ENCODE measurements around the gene SUPT6H. TPM values are rescaled to one million over a fixed set of nuclear protein-coding genes. Genes with fewer than 3 reads are reported as not detected.

The SUPT6H gene
- polyA plus RNA-seq, 2 of the 4 experiments (the other 2 are of a cell fraction): 51.4 to 63.8 TPM

DNA sequence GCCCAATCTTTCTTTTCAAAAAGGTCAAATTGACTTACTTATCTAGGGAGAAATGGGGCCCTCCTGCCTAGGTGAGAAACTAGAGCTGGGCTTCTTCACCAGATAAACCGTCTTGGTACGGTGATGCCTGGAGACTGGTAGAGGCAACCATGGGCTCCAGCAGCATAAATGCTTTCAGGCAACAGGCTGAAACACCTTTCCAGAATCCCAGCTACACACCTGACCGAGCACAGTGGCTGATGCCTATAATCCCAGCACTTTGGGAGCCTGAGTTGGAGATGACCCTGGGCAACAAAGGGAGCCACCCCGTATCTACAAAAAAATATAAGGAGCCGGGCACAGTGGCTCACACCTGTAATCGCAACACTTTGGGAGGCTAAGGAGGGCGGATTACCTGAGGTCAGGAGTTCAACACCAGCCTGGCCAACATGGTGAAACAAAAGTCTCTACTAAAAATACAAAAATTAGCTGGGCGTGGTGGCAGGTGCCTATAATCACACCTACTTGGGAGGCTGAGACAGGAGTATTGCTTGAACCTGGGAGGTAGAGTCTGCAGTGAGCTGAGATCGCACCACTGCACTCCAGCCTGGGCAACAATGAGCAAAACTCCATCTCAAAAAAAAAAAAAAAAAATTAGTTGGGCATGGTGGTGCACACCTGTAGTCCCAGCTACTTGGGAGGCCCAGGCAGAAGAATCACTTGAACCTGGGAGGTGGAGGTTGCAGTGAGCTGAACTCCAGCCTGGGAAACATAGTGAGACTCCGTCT is 89.8 kb downstream of the SUPT6H start:
- H3K4me2 ChIP-seq: no peak overlapping the region
- POLR2A ChIA-PET: interaction anchor here (0.8 to 12.2 kb wide), 3 partner anchors 9 to 41 kb away, joined by 3 to 369 read pairs (median 3); partner anchors contain the start of genes NEK8, TLCD1 and TRAF4
- H3K27ac ChIP-seq: no peak overlapping the region
- FAIRE-seq: no peak
- H3K4me1 ChIP-seq: peaks cover 37% of the 10 kb centered on the region
- CTCF ChIA-PET: interaction anchor here (0.6 to 22.6 kb wide), 24 partner anchors 11 to 404 kb away, joined by 3 to 977 read pairs (median 6); partner anchors contain the start of genes DHRS13, FLOT2, NEK8 and RPL23A
- TF ChIP-seq TFCP2L1 (CRISPR knock-in tag; IDR thresholded peaks at IDR 0.05): no peak
- no peak for TF ChIP-seq EP300 (IDR thresholded peaks at IDR 0.05)
- TF ChIP-seq POLR2AphosphoS2 (conservative IDR thresholded peaks at IDR 0.05; ENCODE audit: low read length): peak; percentile 84
- TF ChIP-seq RARB (CRISPR knock-in tag; IDR thresholded peaks at IDR 0.05): no peak
- no peak for TF ChIP-seq MAFK (IDR thresholded peaks at IDR 0.05; ENCODE audit: partially characterized antibody)
- peak; percentile 15; the same call in 1 of the 2 replicates for TF ChIP-seq FOSB (CRISPR knock-in tag; IDR thresholded peaks at IDR 0.05)
- TF ChIP-seq, protein P1, sequence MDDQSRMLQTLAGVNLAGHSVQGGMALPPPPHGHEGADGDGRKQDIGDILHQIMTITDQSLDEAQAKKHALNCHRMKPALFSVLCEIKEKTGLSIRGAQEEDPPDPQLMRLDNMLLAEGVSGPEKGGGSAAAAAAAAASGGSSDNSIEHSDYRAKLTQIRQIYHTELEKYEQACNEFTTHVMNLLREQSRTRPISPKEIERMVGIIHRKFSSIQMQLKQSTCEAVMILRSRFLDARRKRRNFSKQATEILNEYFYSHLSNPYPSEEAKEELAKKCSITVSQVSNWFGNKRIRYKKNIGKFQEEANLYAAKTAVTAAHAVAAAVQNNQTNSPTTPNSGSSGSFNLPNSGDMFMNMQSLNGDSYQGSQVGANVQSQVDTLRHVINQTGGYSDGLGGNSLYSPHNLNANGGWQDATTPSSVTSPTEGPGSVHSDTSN (IDR thresholded peaks at IDR 0.05): no peak
- TF ChIP-seq CBX2 (IDR thresholded peaks at IDR 0.05; ENCODE audit: borderline replicate concordance, low read depth): no peak
- no peak for TF ChIP-seq GATA3 (IDR thresholded peaks at IDR 0.05; ENCODE audit: borderline replicate concordance)
- TF ChIP-seq, protein P2, sequence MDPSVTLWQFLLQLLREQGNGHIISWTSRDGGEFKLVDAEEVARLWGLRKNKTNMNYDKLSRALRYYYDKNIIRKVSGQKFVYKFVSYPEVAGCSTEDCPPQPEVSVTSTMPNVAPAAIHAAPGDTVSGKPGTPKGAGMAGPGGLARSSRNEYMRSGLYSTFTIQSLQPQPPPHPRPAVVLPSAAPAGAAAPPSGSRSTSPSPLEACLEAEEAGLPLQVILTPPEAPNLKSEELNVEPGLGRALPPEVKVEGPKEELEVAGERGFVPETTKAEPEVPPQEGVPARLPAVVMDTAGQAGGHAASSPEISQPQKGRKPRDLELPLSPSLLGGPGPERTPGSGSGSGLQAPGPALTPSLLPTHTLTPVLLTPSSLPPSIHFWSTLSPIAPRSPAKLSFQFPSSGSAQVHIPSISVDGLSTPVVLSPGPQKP (IDR thresholded peaks at IDR 0.05; ENCODE audit: low read depth, low read length): no peak
- H3K4me3 ChIP-seq: no peak overlapping the region
- ATAC-seq: no peak
- whole genome bisulfite sequencing (ENCODE audit: missing lambda C conversion rate): 93% methylated on average over 10 of the region's 10 CpGs
- no peaks in the 10 kb centered on the region for H3K9me3 ChIP-seq
- DNase-seq (ENCODE audit: low read depth in 1 of 2, low spot score in 1 of 2): no peak

Small RNA genes within 50 kb of the gene (small RNA-seq; reads per million reads assigned to genes)
- gene SNORD42A (0 reads per million in 6 experiments), gene SNORD42B (0.39 to 12.7 (median 5.1) reads per million in 6 experiments), gene SNORD4A (0 reads per million in 6 experiments), gene SNORD4B (0 reads per million in 6 experiments)

Other genes with a start within 250 kb of the SUPT6H start
- gene SLC13A2, start 188.6 kb upstream of the SUPT6H start, polyA plus RNA-seq (2011; rRNA removed): 0.06 and 0.16 TPM in 2 replicates
- gene SLC13A2, start 188.6 kb upstream of the SUPT6H start, polyA plus RNA-seq (2017; fragmentation: RNase III; extraction: RNeasy Plus Mini Kit Qiagen cat#74134 plus additional on column Dnase treatment): not detected in 3 replicates
- gene FOXN1, start 155.9 kb upstream of the SUPT6H start, polyA plus RNA-seq (2011; rRNA removed): not detected in 2 replicates
- gene FOXN1, start 155.9 kb upstream of the SUPT6H start, polyA plus RNA-seq (2017; fragmentation: RNase III; extraction: RNeasy Plus Mini Kit Qiagen cat#74134 plus additional on column Dnase treatment): not detected in 3 replicates
- 50.5 and 53.5 TPM in 2 replicates for gene UNC119, start 109.6 kb upstream of the SUPT6H start, polyA plus RNA-seq (2011; rRNA removed)
- gene UNC119, start 109.6 kb upstream of the SUPT6H start, polyA plus RNA-seq (2017; fragmentation: RNase III; extraction: RNeasy Plus Mini Kit Qiagen cat#74134 plus additional on column Dnase treatment): 22.8 to 27.8 TPM (median 26.0 TPM) in 3 replicates
- 50.0 and 53.2 TPM in 2 replicates for gene PIGS, start 90.7 kb upstream of the SUPT6H start, polyA plus RNA-seq (2011; rRNA removed)
- 46.6 to 53.3 TPM (median 53.2 TPM) in 3 replicates for gene PIGS, start 90.7 kb upstream of the SUPT6H start, polyA plus RNA-seq (2017; fragmentation: RNase III; extraction: RNeasy Plus Mini Kit Qiagen cat#74134 plus additional on column Dnase treatment)
- 6.3 and 10.1 TPM in 2 replicates for gene ALDOC, start 85.3 kb upstream of the SUPT6H start, polyA plus RNA-seq (2011; rRNA removed)
- 1.7 to 1.9 TPM (median 1.9 TPM) in 3 replicates for gene ALDOC, start 85.3 kb upstream of the SUPT6H start, polyA plus RNA-seq (2017; fragmentation: RNase III; extraction: RNeasy Plus Mini Kit Qiagen cat#74134 plus additional on column Dnase treatment)
- 111 and 123 TPM in 2 replicates for gene SPAG5, start 63.2 kb upstream of the SUPT6H start, polyA plus RNA-seq (2011; rRNA removed)
- 106 to 111 TPM (median 107 TPM) in 3 replicates for gene SPAG5, start 63.2 kb upstream of the SUPT6H start, polyA plus RNA-seq (2017; fragmentation: RNase III; extraction: RNeasy Plus Mini Kit Qiagen cat#74134 plus additional on column Dnase treatment)
- 18.7 and 22.0 TPM in 2 replicates for gene RSKR, start 48.0 kb upstream of the SUPT6H start, polyA plus RNA-seq (2011; rRNA removed)
- 5.6 to 6.6 TPM (median 5.8 TPM) in 3 replicates for gene RSKR, start 48.0 kb upstream of the SUPT6H start, polyA plus RNA-seq (2017; fragmentation: RNase III; extraction: RNeasy Plus Mini Kit Qiagen cat#74134 plus additional on column Dnase treatment)
- 150 and 243 TPM in 2 replicates for gene BLTP2, start 17.0 kb upstream of the SUPT6H start, polyA plus RNA-seq (2011; rRNA removed)
- 78.8 to 81.1 TPM (median 79.8 TPM) in 3 replicates for gene BLTP2, start 17.0 kb upstream of the SUPT6H start, polyA plus RNA-seq (2017; fragmentation: RNase III; extraction: RNeasy Plus Mini Kit Qiagen cat#74134 plus additional on column Dnase treatment)
- gene SDF2, start 299 bp upstream of the SUPT6H start, polyA plus RNA-seq (2011; rRNA removed): 87.9 and 113 TPM in 2 replicates
- gene SDF2, start 299 bp upstream of the SUPT6H start, polyA plus RNA-seq (2017; fragmentation: RNase III; extraction: RNeasy Plus Mini Kit Qiagen cat#74134 plus additional on column Dnase treatment): 86.0 to 96.4 TPM (median 93.8 TPM) in 3 replicates
- gene PROCA1, start 49.7 kb downstream of the SUPT6H start, polyA plus RNA-seq (2011; rRNA removed): 3.8 and 4.0 TPM in 2 replicates
- gene PROCA1, start 49.7 kb downstream of the SUPT6H start, polyA plus RNA-seq (2017; fragmentation: RNase III; extraction: RNeasy Plus Mini Kit Qiagen cat#74134 plus additional on column Dnase treatment): 2.5 to 4.9 TPM (median 4.2 TPM) in 3 replicates
- 288 and 328 TPM in 2 replicates for gene RAB34, start 55.7 kb downstream of the SUPT6H start, polyA plus RNA-seq (2011; rRNA removed)
- 207 to 212 TPM (median 211 TPM) in 3 replicates for gene RAB34, start 55.7 kb downstream of the SUPT6H start, polyA plus RNA-seq (2017; fragmentation: RNase III; extraction: RNeasy Plus Mini Kit Qiagen cat#74134 plus additional on column Dnase treatment)
- 2,521 and 2,887 TPM in 2 replicates for gene RPL23A, start 57.8 kb downstream of the SUPT6H start, polyA plus RNA-seq (2011; rRNA removed)
- 1,026 to 1,151 TPM (median 1,061 TPM) in 3 replicates for gene RPL23A, start 57.8 kb downstream of the SUPT6H start, polyA plus RNA-seq (2017; fragmentation: RNase III; extraction: RNeasy Plus Mini Kit Qiagen cat#74134 plus additional on column Dnase treatment)
- gene TLCD1, start 64.0 kb downstream of the SUPT6H start, polyA plus RNA-seq (2011; rRNA removed): 83.3 and 86.7 TPM in 2 replicates
- gene TLCD1, start 64.0 kb downstream of the SUPT6H start, polyA plus RNA-seq (2017; fragmentation: RNase III; extraction: RNeasy Plus Mini Kit Qiagen cat#74134 plus additional on column Dnase treatment): 36.7 to 43.9 TPM (median 37.7 TPM) in 3 replicates
- 5.1 and 7.7 TPM in 2 replicates for gene NEK8, start 66.6 kb downstream of the SUPT6H start, polyA plus RNA-seq (2011; rRNA removed)
- gene NEK8, start 66.6 kb downstream of the SUPT6H start, polyA plus RNA-seq (2017; fragmentation: RNase III; extraction: RNeasy Plus Mini Kit Qiagen cat#74134 plus additional on column Dnase treatment): 4.2 to 5.8 TPM (median 5.3 TPM) in 3 replicates
- 64.0 and 70.2 TPM in 2 replicates for gene TRAF4, start 81.8 kb downstream of the SUPT6H start, polyA plus RNA-seq (2011; rRNA removed)
- 65.0 to 68.2 TPM (median 66.0 TPM) in 3 replicates for gene TRAF4, start 81.8 kb downstream of the SUPT6H start, polyA plus RNA-seq (2017; fragmentation: RNase III; extraction: RNeasy Plus Mini Kit Qiagen cat#74134 plus additional on column Dnase treatment)
- 10.7 and 15.3 TPM in 2 replicates for gene FAM222B, start 180.6 kb downstream of the SUPT6H start, polyA plus RNA-seq (2011; rRNA removed)
- 14.3 to 15.6 TPM (median 14.7 TPM) in 3 replicates for gene FAM222B, start 180.6 kb downstream of the SUPT6H start, polyA plus RNA-seq (2017; fragmentation: RNase III; extraction: RNeasy Plus Mini Kit Qiagen cat#74134 plus additional on column Dnase treatment)
- 88.3 and 123 TPM in 2 replicates for gene ERAL1, start 192.8 kb downstream of the SUPT6H start, polyA plus RNA-seq (2011; rRNA removed)
- gene ERAL1, start 192.8 kb downstream of the SUPT6H start, polyA plus RNA-seq (2017; fragmentation: RNase III; extraction: RNeasy Plus Mini Kit Qiagen cat#74134 plus additional on column Dnase treatment): 78.8 to 80.2 TPM (median 78.9 TPM) in 3 replicates
- 68.8 and 78.6 TPM in 2 replicates for gene FLOT2, start 235.5 kb downstream of the SUPT6H start, polyA plus RNA-seq (2011; rRNA removed)
- gene FLOT2, start 235.5 kb downstream of the SUPT6H start, polyA plus RNA-seq (2017; fragmentation: RNase III; extraction: RNeasy Plus Mini Kit Qiagen cat#74134 plus additional on column Dnase treatment): 62.8 to 71.0 TPM (median 66.4 TPM) in 3 replicates
- gene DHRS13, start 240.9 kb downstream of the SUPT6H start, polyA plus RNA-seq (2011; rRNA removed): 7.0 and 7.3 TPM in 2 replicates
- 3.5 to 4.9 TPM (median 4.8 TPM) in 3 replicates for gene DHRS13, start 240.9 kb downstream of the SUPT6H start, polyA plus RNA-seq (2017; fragmentation: RNase III; extraction: RNeasy Plus Mini Kit Qiagen cat#74134 plus additional on column Dnase treatment)

Data from A549 (cell line).